ENCODE results near the gene CD109. TPM values are rescaled to one million over a fixed set of nuclear protein-coding genes. Genes with fewer than 3 reads are reported as not detected.

Gene CD109
- total and polyA plus RNA-seq, 2 of the 8 experiments (the other 6 are each of a cell fraction or from before 2014, with no cell fraction given): 1.4 to 5.3 TPM

GRCh38 chr6:73823046-73823735 lies 127.2 kb downstream of the CD109 start:
- Histone ChIP-seq H3K4me1 (replicated peaks in 1 of 4; ENCODE audit: control insufficient read depth in 3 of 4, insufficient read depth in 4 of 4, low read length in 3 of 4) (no peaks in the 10 kb centered on the region), H3K4me3 (ENCODE audit: extremely low read depth in 1 of 4, insufficient read depth in 2 of 4, low read depth in 3 of 4, low read length in 4 of 4) (no peak overlapping the region), H4K5ac (ENCODE audit: insufficient read length, low read depth, low read length) (no peak overlapping the region), H3K18ac (ENCODE audit: extremely low read depth, low read length) (no peak overlapping the region), H3K36me3 (ENCODE audit: control insufficient read depth in 2 of 4, insufficient read depth in 4 of 4, low read length in 3 of 4) (no peaks in the 10 kb centered on the region), H3K4me2 (ENCODE audit: insufficient read depth in 1 of 2, low read depth in 2 of 2, low read length in 2 of 2) (no peak overlapping the region), H3K9me3 (ENCODE audit: insufficient read depth in 2 of 2, low read depth in 1 of 2, low read length in 1 of 2) (no peaks in the 10 kb centered on the region), H3K4ac (replicated peaks; ENCODE audit: insufficient read length, low read depth, low read length) (no peak overlapping the region), H2BK20ac (ENCODE audit: low read length) (no peak overlapping the region), H2BK120ac (replicated peaks; ENCODE audit: low read depth, low read length) (no peak overlapping the region), H3K56ac (replicated peaks; ENCODE audit: insufficient read length, low read depth, low read length) (no peak overlapping the region), H3K27ac (ENCODE audit: low read depth, low read length) (no peak overlapping the region), H4K91ac (replicated peaks; ENCODE audit: insufficient read length, low read length) (no peak overlapping the region), H3K27me3 (replicated peaks in 1 of 4; ENCODE audit: control insufficient read depth in 3 of 4, extremely low read depth in 1 of 4, insufficient read depth in 3 of 4, low read length in 3 of 4) (no peaks in the 10 kb centered on the region), H3K23ac (ENCODE audit: insufficient read length) (no peak overlapping the region), H4K20me1 (replicated peaks in 1 of 2; ENCODE audit: control insufficient read depth in 1 of 2, insufficient read depth in 2 of 2, low read length in 2 of 2) (no peaks in the 10 kb centered on the region), H3K9ac (replicated peaks in 1 of 4; ENCODE audit: extremely low read depth in 1 of 4, low read depth in 3 of 4, low read length in 3 of 4) (no peak overlapping the region), H2BK12ac (ENCODE audit: low read depth, low read length) (no peak overlapping the region), H2AK5ac (ENCODE audit: low read depth, low read length) (no peak overlapping the region), H3K79me1 (ENCODE audit: low read depth, low read length) (no peaks in the 10 kb centered on the region), H2BK15ac (ENCODE audit: low read length) (no peak overlapping the region), H2AFZ (ENCODE audit: low read length) (no peak overlapping the region), H2BK5ac (ENCODE audit: low read depth, low read length) (no peak overlapping the region), H3K14ac (ENCODE audit: insufficient read length) (no peak overlapping the region), H4K8ac (ENCODE audit: extremely low read depth, insufficient read depth, low read length) (no peak overlapping the region), H3K23me2 (ENCODE audit: low read depth, low read length) (no peaks in the 10 kb centered on the region), H3K79me2 (ENCODE audit: control insufficient read depth in 1 of 2, insufficient read depth in 2 of 2, low read length in 2 of 2) (no peaks in the 10 kb centered on the region)
- ChIA-PET POLR2A (ENCODE audit: partially characterized antibody) (no interaction called here), CTCF (ENCODE audit: partially characterized antibody) (interaction anchor here (0.6 to 2.1 kb wide), 9 partner anchors 10 to 1386 kb away, joined by 3 to 8 read pairs (median 3); no protein-coding TSS in a partner anchor)
- DNase-seq (ENCODE audit: low read depth in 1 of 2, low spot score in 2 of 2) (no peak), FAIRE-seq (no peak)
- TF ChIP-seq BRCA1 (IDR thresholded peaks at IDR 0.05; ENCODE audit: low read depth, low read length): no peak
- no peak for TF ChIP-seq ATF2 (IDR thresholded peaks at IDR 0.05; ENCODE audit: low read length)
- no peak for TF ChIP-seq E2F6 (IDR thresholded peaks at IDR 0.05)
- no peak for TF ChIP-seq RNF2 (IDR thresholded peaks at IDR 0.05; ENCODE audit: borderline replicate concordance, low read depth, low read length, missing control alignments, poor library complexity, severe bottlenecking)
- no peak for TF ChIP-seq SRF (IDR thresholded peaks at IDR 0.05; ENCODE audit: low read depth, low read length)
- TF ChIP-seq CBX8 (IDR thresholded peaks at IDR 0.05; ENCODE audit: borderline replicate concordance, low read depth, low read length): no peak
- no peak for TF ChIP-seq NANOG (IDR thresholded peaks at IDR 0.05; ENCODE audit: insufficient read depth, low read depth, low read length, poor library complexity, severe bottlenecking)
- no peak for TF ChIP-seq HDAC6 (IDR thresholded peaks at IDR 0.05; ENCODE audit: low read depth, low read length)
- 88% methylated on average over 6 of the region's 6 CpGs; no CpG with 5 or more reads in 1 of the 2 experiments for WGBS, 2 experiments (ENCODE audit: extremely low coverage in 1 of 2, insufficient coverage in 1 of 2, insufficient read length in 1 of 2, insufficient replicate concordance in 2 of 2, low coverage in 1 of 2, low lambda C conversion rate in 2 of 2, missing lambda C conversion rate in 1 of 2)

Measured in H1 (cell line).